ENCODE measurements around the gene NECTIN2. TPM values are rescaled to one million over a fixed set of nuclear protein-coding genes. Genes with fewer than 3 reads are reported as not detected.

NECTIN2 gene
- total RNA-seq, 1 experiment from 2014 or later = 115 TPM

GRCh38 chr19:44819246-44819832 is 26.8 kb upstream of the NECTIN2 start:
- Histone ChIP-seq H3K9me3 (ENCODE audit: insufficient read depth, low read depth) (no peaks in the 10 kb centered on the region), H3K4me1 (replicated peaks; ENCODE audit: insufficient read depth) (no peaks in the 10 kb centered on the region), H3F3A (ENCODE audit: insufficient read depth, low read depth) (peaks cover 16% of the 10 kb centered on the region; the same call in 1 of the 2 replicates), H3K9me2 (ENCODE audit: insufficient read depth) (no peaks in the 10 kb centered on the region), H3K79me2 (ENCODE audit: low read depth) (no peaks in the 10 kb centered on the region), H3K4me3 (no peak overlapping the region), H4K20me1 (ENCODE audit: insufficient read depth) (peaks cover 2% of the 10 kb centered on the region; the same call in 1 of the 2 replicates), H3K4me2 (no peak overlapping the region), H2AFZ (no peak overlapping the region), H3K27me3 (ENCODE audit: insufficient read depth, low read depth) (no peaks in the 10 kb centered on the region), H3K27ac (no peak overlapping the region), H3K36me3 (ENCODE audit: low read depth) (no peaks in the 10 kb centered on the region)
- BruUV-seq (replicated peaks) = no TSS peak
- intact Hi-C loops (cut with micrococcal nuclease; ENCODE audit: unreplicated experiment) = no loop called here
- TF ChIP-seq EZH2 (IDR thresholded peaks at IDR 0.05; ENCODE audit: low read depth) (no peak), CTCF (conservative IDR thresholded peaks at IDR 0.05) (no peak)
- DNase-seq = no peak
- ChIA-PET POLR2A (ENCODE audit: unreplicated experiment) (no interaction called here), CTCF (no interaction called here)

GRCh38 chr19:44820648-44821609 is 25.2 kb upstream of the NECTIN2 start:
- no peaks in the 10 kb centered on the region for H3K36me3 ChIP-seq (ENCODE audit: low read depth)
- ChIA-PET POLR2A (ENCODE audit: unreplicated experiment) (interaction anchor here (0.6 kb wide), 2 partner anchors 17 to 34 kb away, joined by 3 to 8 read pairs; no protein-coding TSS in a partner anchor), CTCF (no interaction called here)
- no peak overlapping the region for H2AFZ ChIP-seq
- intact Hi-C loops (cut with micrococcal nuclease; ENCODE audit: unreplicated experiment) = no loop called here
- no peaks in the 10 kb centered on the region for H3K4me1 ChIP-seq (replicated peaks; ENCODE audit: insufficient read depth)
- BruUV-seq (replicated peaks) = no TSS peak
- DNase-seq = no peak
- TF ChIP-seq EZH2 (IDR thresholded peaks at IDR 0.05; ENCODE audit: low read depth) = no peak
- TF ChIP-seq CTCF (conservative IDR thresholded peaks at IDR 0.05) = no peak
- H3K27me3 ChIP-seq (ENCODE audit: insufficient read depth, low read depth) = no peaks in the 10 kb centered on the region
- H3K9me2 ChIP-seq (ENCODE audit: insufficient read depth) = no peaks in the 10 kb centered on the region
- peaks cover 12% of the 10 kb centered on the region; the same call in 1 of the 2 replicates for H3F3A ChIP-seq (ENCODE audit: insufficient read depth, low read depth)
- no peak overlapping the region for H3K4me2 ChIP-seq
- no peaks in the 10 kb centered on the region; the same call in 1 of the 2 replicates for H4K20me1 ChIP-seq (ENCODE audit: insufficient read depth)
- H3K4me3 ChIP-seq = no peak overlapping the region
- H3K27ac ChIP-seq = no peak overlapping the region
- no peaks in the 10 kb centered on the region for H3K79me2 ChIP-seq (ENCODE audit: low read depth)
- H3K9me3 ChIP-seq (ENCODE audit: insufficient read depth, low read depth) = no peaks in the 10 kb centered on the region

GRCh38 chr19:44822177-44822576 is 23.9 kb upstream of the NECTIN2 start:
- Histone ChIP-seq H3K4me3 (no peak overlapping the region), H3K27ac (no peak overlapping the region), H3K4me1 (replicated peaks; ENCODE audit: insufficient read depth) (no peaks in the 10 kb centered on the region), H3K27me3 (ENCODE audit: insufficient read depth, low read depth) (no peaks in the 10 kb centered on the region; the same call in 1 of the 2 replicates), H3K9me2 (ENCODE audit: insufficient read depth) (no peaks in the 10 kb centered on the region), H2AFZ (no peak overlapping the region), H4K20me1 (ENCODE audit: insufficient read depth) (no peaks in the 10 kb centered on the region; the same call in 1 of the 2 replicates), H3F3A (ENCODE audit: insufficient read depth, low read depth) (peaks cover 14% of the 10 kb centered on the region; the same call in 1 of the 2 replicates), H3K79me2 (ENCODE audit: low read depth) (no peaks in the 10 kb centered on the region), H3K4me2 (no peak overlapping the region), H3K9me3 (ENCODE audit: insufficient read depth, low read depth) (no peaks in the 10 kb centered on the region), H3K36me3 (ENCODE audit: low read depth) (no peaks in the 10 kb centered on the region)
- POLR2A ChIA-PET (ENCODE audit: unreplicated experiment) = interaction anchor here (0.6 kb wide), 2 partner anchors 19 to 77 kb away, joined by 3 to 8 read pairs; no protein-coding TSS in a partner anchor
- no TSS peak for BruUV-seq (replicated peaks)
- CTCF ChIA-PET = interaction anchor here (0.6 kb wide), 1 partner anchor 9 kb away, joined by 3 read pairs; no protein-coding TSS in a partner anchor
- intact Hi-C loops (cut with micrococcal nuclease; ENCODE audit: unreplicated experiment) = no loop called here
- DNase-seq = no peak
- TF ChIP-seq EZH2 (IDR thresholded peaks at IDR 0.05; ENCODE audit: low read depth) = no peak
- no peak for TF ChIP-seq CTCF (conservative IDR thresholded peaks at IDR 0.05)
